MM.1S (cell line): ENCODE measurements around the gene MFSD6L.

Experiments used
- EZH2 ChIP-seq: fragments of 300-600 bp; sonication (generic); optimal IDR thresholded peaks from 2 replicates; pipeline ENCODE3; 2017; ENCODE audit warnings: low read depth, mild to moderate bottlenecking, antibody characterized with exemption, low read length, mixed read lengths
- EZH2phosphoT487 ChIP-seq: fragments of 300-600 bp; sonication (generic); IDR thresholded peaks from 2 replicates; pipeline ENCODE4 v1.6.1; 2018; ENCODE audit warnings: antibody characterized with exemption, low read length
- TF ChIP-seq, protein P1 (sequence below): fragments of 300-600 bp; sonication (generic); IDR thresholded peaks from 2 replicates; pipeline ENCODE4 v1.5.1; 2016; ENCODE audit warnings: antibody characterized with exemption, low read length, mixed read lengths

- no peak for TF ChIP-seq EZH2
- TF ChIP-seq, protein P1, sequence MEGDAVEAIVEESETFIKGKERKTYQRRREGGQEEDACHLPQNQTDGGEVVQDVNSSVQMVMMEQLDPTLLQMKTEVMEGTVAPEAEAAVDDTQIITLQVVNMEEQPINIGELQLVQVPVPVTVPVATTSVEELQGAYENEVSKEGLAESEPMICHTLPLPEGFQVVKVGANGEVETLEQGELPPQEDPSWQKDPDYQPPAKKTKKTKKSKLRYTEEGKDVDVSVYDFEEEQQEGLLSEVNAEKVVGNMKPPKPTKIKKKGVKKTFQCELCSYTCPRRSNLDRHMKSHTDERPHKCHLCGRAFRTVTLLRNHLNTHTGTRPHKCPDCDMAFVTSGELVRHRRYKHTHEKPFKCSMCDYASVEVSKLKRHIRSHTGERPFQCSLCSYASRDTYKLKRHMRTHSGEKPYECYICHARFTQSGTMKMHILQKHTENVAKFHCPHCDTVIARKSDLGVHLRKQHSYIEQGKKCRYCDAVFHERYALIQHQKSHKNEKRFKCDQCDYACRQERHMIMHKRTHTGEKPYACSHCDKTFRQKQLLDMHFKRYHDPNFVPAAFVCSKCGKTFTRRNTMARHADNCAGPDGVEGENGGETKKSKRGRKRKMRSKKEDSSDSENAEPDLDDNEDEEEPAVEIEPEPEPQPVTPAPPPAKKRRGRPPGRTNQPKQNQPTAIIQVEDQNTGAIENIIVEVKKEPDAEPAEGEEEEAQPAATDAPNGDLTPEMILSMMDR = no peak
- no peak for TF ChIP-seq EZH2phosphoT487
Measured at GRCh38 chr17:8755590-8756255, 43.4 kb downstream of the MFSD6L start.
